Esophagus squamous epithelium (tissue), 5 donors: ENCODE measurements around the gene TXNDC11. TPM values are rescaled to one million over a fixed set of nuclear protein-coding genes. Genes with fewer than 3 reads are reported as not detected.

Experiments
- DNase-seq: peaks from one replicate; lab custom pipeline; 2025; lab: John Stamatoyannopoulos, UW
- H3K27ac ChIP-seq, 4 donors: fragments of 200-600 bp; sonication (generic); one replicate each; pipeline ENCODE4 v1.5.1; 2016 to 2019; ENCODE audit warnings: mild to moderate bottlenecking in 1 of 4
- H3K27me3 ChIP-seq, 4 donors: fragments of 200-600 bp; sonication (generic); 1 replicate in 3 of 4; 2 replicates in 1 of 4; pipeline versions ENCODE4 v1.5.1 to v1.6.0; 2017 to 2021; ENCODE audit warnings: antibody characterized with exemption in 1 of 4
- H3K36me3 ChIP-seq, 3 donors: fragments of 200-600 bp; sonication (generic); one replicate each; pipeline ENCODE4 v1.5.1; 2016 to 2019
- H3K4me1 ChIP-seq, 3 donors: fragments of 200-600 bp; sonication (generic); one replicate each; pipeline ENCODE4 v1.5.1; 2017 to 2019
- H3K4me3 ChIP-seq, 4 donors: fragments of 200-600 bp; sonication (generic); 1 replicate in 3 of 4; 2 replicates in 1 of 4; pipeline ENCODE4 v1.5.1; 2016 to 2019; ENCODE audit warnings: mild to moderate bottlenecking in 2 of 4, moderate library complexity in 1 of 4
- H3K9me3 ChIP-seq, 3 donors: fragments of 200-600 bp; sonication (generic); one replicate each; pipeline ENCODE4 v1.5.1; 2016 to 2019
- CTCF ChIP-seq, 6 experiments: fragments of 450-650 bp in 4 of 6; fragments of 200-600 bp in 2 of 6; sonication (generic) in 2 of 6; IDR thresholded peaks; one replicate each; pipeline ENCODE4 v1.5.1; 2016 to 2019; ENCODE audit warnings: antibody characterized with exemption in 6 of 6, mild to moderate bottlenecking in 4 of 6, moderate library complexity in 4 of 6
- POLR2A ChIP-seq, 4 donors: fragments of 450-650 bp; IDR thresholded peaks; one replicate each; pipeline ENCODE4 v1.6.1; 2017; ENCODE audit warnings: antibody characterized with exemption in 4 of 4, mild to moderate bottlenecking in 4 of 4, moderate library complexity in 3 of 4
- WGBS, 2 donors: methylation state at CpG; one replicate each; pipeline ENCODE4 v1.1.5; 2018; 5-methylcytosine and 5-hydroxymethylcytosine counted together
- intact Hi-C: fragments of 100-400 bp; cut with DNase I; formaldehyde crosslinking; loops from one replicate; pipeline ENCODE4 v1.15.0; 2022
- total RNA-seq, 4 donors: library from RNA; depleted of rRNA; stranded (reverse); fragments of >200 nt; gene quantifications; one replicate each; pipeline ENCODE4 v1.1.0, GENCODE V29; 2016
- donor health status: DM: yes; HTN: yes; CAD: no.

Gene TXNDC11
- total RNA-seq, 4 donors from 2014 or later, result 26.0 to 39.1 (median 35.9) TPM

DNA sequence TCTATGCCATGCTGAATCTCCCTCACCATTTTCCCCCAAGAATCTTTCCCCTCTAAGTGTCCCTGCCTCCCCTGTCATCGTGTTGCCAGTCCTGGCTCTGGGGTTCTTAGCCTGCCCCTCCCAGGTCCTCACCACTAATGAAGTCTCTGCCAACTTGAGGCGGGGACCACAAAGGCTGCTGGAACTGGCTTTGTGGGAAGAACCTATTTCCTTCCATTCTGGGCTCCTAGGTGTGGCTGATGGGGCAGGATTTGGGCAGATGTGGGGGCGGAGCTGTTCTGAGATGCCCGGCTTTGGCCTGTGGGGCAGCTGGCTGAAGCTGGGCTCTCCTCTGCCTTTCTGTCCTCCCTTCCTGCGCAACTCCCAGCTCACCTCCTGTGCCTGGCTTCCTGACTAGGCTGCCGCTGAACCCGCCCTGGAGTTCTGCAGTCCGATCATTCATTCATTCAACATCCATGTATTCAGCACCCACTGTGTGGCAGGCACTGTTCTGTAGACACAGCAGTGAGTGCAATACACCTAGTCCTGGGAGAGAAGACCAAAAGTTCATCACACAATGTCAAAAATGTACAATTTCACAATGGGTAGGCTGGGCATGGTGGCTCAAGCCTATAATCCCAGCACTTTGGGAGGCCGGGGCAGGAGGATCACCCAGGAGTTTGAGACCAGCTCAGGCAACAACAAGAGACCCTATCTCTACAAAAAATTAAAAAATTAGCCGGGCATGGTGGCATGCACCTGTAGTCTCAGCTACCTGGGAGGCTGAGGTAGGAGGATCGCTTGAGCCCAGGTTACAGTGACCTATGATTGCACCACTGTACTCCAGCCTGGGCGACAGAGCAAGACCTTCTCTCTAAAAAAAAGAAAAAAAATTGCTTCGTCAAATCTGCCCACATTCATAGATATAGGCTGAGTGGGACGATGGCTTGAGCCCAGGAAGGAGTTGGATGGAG lies 76.3 kb downstream of the TXNDC11 start:
- H3K4me3 ChIP-seq, result no peak overlapping the region
- H3K9me3 ChIP-seq, result no peaks in the 10 kb centered on the region
- intact Hi-C loops, result no loop called here
- no peak overlapping the region for H3K27ac ChIP-seq
- no peak for TF ChIP-seq CTCF (IDR thresholded peaks at IDR 0.05)
- no peak for TF ChIP-seq POLR2A (IDR thresholded peaks at IDR 0.05)
- no peaks in the 10 kb centered on the region for H3K27me3 ChIP-seq
- H3K4me1 ChIP-seq, result peaks cover 25 to 55% (median 27%) of the 10 kb centered on the region in 3 donors
- H3K36me3 ChIP-seq, result no peaks in the 10 kb centered on the region
- WGBS, 2 donors, result 44 to 71% methylated on average over 6 to 13 of the region's 14 CpGs
- no peak for DNase-seq

GRCh38 chr16:11665071-11665491 lies 77.6 kb downstream of the TXNDC11 start:
- Histone ChIP-seq H3K4me1 (peaks cover 12 to 44% (median 15%) of the 10 kb centered on the region in 3 donors), H3K9me3 (no peaks in the 10 kb centered on the region), H3K27me3 (no peaks in the 10 kb centered on the region), H3K27ac (no peak overlapping the region), H3K36me3 (no peaks in the 10 kb centered on the region), H3K4me3 (no peak overlapping the region)
- no peak for DNase-seq
- intact Hi-C loops, result no loop called here
- WGBS, 2 donors, result 40% methylated on average over 2 of the region's 11 CpGs; no CpG with 5 or more reads in 1 of the 2 donors
- no peak for TF ChIP-seq POLR2A (IDR thresholded peaks at IDR 0.05)
- no peak for TF ChIP-seq CTCF (IDR thresholded peaks at IDR 0.05)

DNA sequence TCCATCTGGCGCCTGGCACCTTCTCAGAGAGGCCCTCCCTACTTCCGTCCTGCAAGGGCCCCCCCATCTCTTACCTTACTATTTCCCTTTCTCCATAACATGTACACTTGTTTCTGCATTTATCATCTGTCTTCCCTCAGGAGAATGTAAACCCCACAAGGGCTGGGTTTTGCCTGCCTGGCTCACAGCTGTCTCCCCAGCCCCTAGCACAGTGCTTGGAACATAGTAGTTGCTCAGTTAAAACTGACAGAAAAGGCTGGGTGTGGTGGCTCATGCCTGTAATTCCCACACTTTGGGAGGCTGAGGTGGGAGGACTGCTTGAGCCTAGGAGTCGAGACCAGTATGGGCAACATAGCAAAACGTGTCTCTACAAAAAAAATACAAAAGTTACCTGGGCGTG lies 80.1 kb downstream of the TXNDC11 start:
- Histone ChIP-seq H3K36me3 (no peaks in the 10 kb centered on the region), H3K4me3 (no peak overlapping the region), H3K27ac (no peak overlapping the region), H3K27me3 (no peaks in the 10 kb centered on the region), H3K9me3 (no peaks in the 10 kb centered on the region), H3K4me1 (peaks cover 5 to 44% (median 9%) of the 10 kb centered on the region in 3 donors)
- 85 to 86% methylated on average over 4 to 5 of the region's 5 CpGs for WGBS, 2 donors
- DNase-seq, result no peak
- no peak for TF ChIP-seq CTCF (IDR thresholded peaks at IDR 0.05)
- TF ChIP-seq POLR2A (IDR thresholded peaks at IDR 0.05), result no peak
- intact Hi-C loops, result no loop called here

DNA sequence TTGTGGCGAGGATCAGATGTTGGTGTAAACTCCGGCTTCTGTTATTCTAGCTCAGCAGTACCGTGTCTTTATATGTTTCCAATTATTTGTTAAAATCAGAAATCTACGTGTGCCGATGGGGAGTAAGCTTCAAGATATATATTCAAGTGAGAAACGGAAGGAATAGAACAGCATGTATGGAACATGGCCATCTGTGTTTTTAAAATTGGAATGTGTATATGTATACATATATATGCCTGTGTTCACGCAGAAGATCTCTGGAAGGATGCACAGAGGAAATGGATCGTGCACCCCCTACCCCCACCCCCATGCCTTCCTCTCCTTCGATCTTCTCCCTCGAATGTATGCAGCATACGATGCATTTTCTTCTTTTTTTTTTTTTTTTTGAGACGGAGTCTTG lies 82.1 kb downstream of the TXNDC11 start:
- peaks cover 4 to 27% (median 9%) of the 10 kb centered on the region in 3 donors for H3K4me1 ChIP-seq
- intact Hi-C loops, result no loop called here
- H3K27me3 ChIP-seq, result no peaks in the 10 kb centered on the region
- no peaks in the 10 kb centered on the region for H3K36me3 ChIP-seq
- H3K27ac ChIP-seq, result peak overlapping the region in 1 of 4 donors; percentile 84
- TF ChIP-seq CTCF (IDR thresholded peaks at IDR 0.05) (no peak), POLR2A (IDR thresholded peaks at IDR 0.05) (no peak)
- no peak overlapping the region for H3K4me3 ChIP-seq
- WGBS, 2 donors, result 77 to 78% methylated on average over 12 of the region's 12 CpGs
- no peak for DNase-seq
- no peaks in the 10 kb centered on the region for H3K9me3 ChIP-seq
